Mesendoderm (in vitro differentiated cells): Measurements from ENCODE around the gene PSD2.

Experiments
- DNase-seq: peaks from one replicate; pipeline ENCODE4 v3.0.0; 2013
- H2AK5ac ChIP-seq: 2 replicates; pipeline ENCODE4 v1.6.1; 2013; ENCODE audit warnings: low read length, inconsistent platforms
- H2BK120ac ChIP-seq: 2 replicates; pipeline ENCODE4 v1.6.1; 2013; ENCODE audit warnings: low read depth, mild to moderate bottlenecking, low read length, moderate library complexity, mixed read lengths
- H2BK15ac ChIP-seq: replicated peaks from 2 replicates; pipeline ENCODE4 v1.6.1; 2013; ENCODE audit warnings: low read depth, mild to moderate bottlenecking, moderate library complexity
- H2BK5ac ChIP-seq: 2 replicates; pipeline ENCODE4 v1.6.1; 2013; ENCODE audit warnings: low read length, inconsistent platforms
- H3K18ac ChIP-seq: 2 replicates; pipeline ENCODE4 v1.6.1; 2013; ENCODE audit warnings: mild to moderate bottlenecking, low read length, mixed read lengths
- H3K23ac ChIP-seq: one replicate; pipeline ENCODE4 v1.6.1; 2013; ENCODE audit warnings: low read length
- H3K27ac ChIP-seq: 2 replicates; pipeline ENCODE4 v1.5.1; 2013; ENCODE audit warnings: low read depth, mild to moderate bottlenecking, inconsistent platforms, low read length, moderate library complexity
- H3K27me3 ChIP-seq: 2 replicates; pipeline ENCODE4 v1.6.1; 2013; ENCODE audit warnings: low read length, control low read depth, mild to moderate bottlenecking, inconsistent platforms; ENCODE audit not compliant: insufficient read depth, poor library complexity
- H3K36me3 ChIP-seq: 2 replicates; pipeline ENCODE4 v1.6.1; 2013; ENCODE audit warnings: low read length, inconsistent platforms; ENCODE audit not compliant: control insufficient read depth, insufficient read depth
- H3K4ac ChIP-seq: one replicate; pipeline ENCODE4 v1.6.1; 2013; ENCODE audit warnings: low read depth, mild to moderate bottlenecking, low read length, moderate library complexity
- H3K4me1 ChIP-seq: 2 replicates; pipeline ENCODE4 v1.6.1; 2013; ENCODE audit warnings: low read depth, low read length, inconsistent platforms; ENCODE audit not compliant: control insufficient read depth
- H3K4me2 ChIP-seq: 2 replicates; pipeline ENCODE4 v1.6.1; 2013; ENCODE audit warnings: low read length
- H3K4me3 ChIP-seq: 2 replicates; pipeline ENCODE4 v1.5.1; 2013; ENCODE audit warnings: mild to moderate bottlenecking, low read length
- H3K56ac ChIP-seq: one replicate; pipeline ENCODE4 v1.6.1; 2013; ENCODE audit warnings: low read length
- H3K79me1 ChIP-seq: 2 replicates; pipeline ENCODE4 v1.6.1; 2013; ENCODE audit warnings: low read length, inconsistent platforms
- H3K79me2 ChIP-seq: 2 replicates; pipeline ENCODE4 v1.6.1; 2013; ENCODE audit warnings: mild to moderate bottlenecking, low read length; ENCODE audit not compliant: control insufficient read depth, insufficient read depth
- H3K9ac ChIP-seq: 2 replicates; pipeline ENCODE4 v1.6.1; 2013; ENCODE audit warnings: low read length, inconsistent platforms
- H4K5ac ChIP-seq: one replicate; pipeline ENCODE4 v1.6.1; 2013; ENCODE audit warnings: low read length
- H4K8ac ChIP-seq: one replicate; pipeline ENCODE4 v1.6.1; 2013; ENCODE audit warnings: low read depth, mild to moderate bottlenecking, control low read depth, low read length, moderate library complexity
- WGBS: extraction: QIAGEN DNeasy Blood & Tissue Kit; methylation state at CpG from one replicate; pipeline ENCODE4 v1.1.7; 2013; ENCODE audit warnings: low lambda C conversion rate, missing lambda C conversion rate; ENCODE audit not compliant: insufficient coverage; ENCODE audit errors: extremely low coverage; 5-methylcytosine and 5-hydroxymethylcytosine counted together

Gene PSD2

DNA sequence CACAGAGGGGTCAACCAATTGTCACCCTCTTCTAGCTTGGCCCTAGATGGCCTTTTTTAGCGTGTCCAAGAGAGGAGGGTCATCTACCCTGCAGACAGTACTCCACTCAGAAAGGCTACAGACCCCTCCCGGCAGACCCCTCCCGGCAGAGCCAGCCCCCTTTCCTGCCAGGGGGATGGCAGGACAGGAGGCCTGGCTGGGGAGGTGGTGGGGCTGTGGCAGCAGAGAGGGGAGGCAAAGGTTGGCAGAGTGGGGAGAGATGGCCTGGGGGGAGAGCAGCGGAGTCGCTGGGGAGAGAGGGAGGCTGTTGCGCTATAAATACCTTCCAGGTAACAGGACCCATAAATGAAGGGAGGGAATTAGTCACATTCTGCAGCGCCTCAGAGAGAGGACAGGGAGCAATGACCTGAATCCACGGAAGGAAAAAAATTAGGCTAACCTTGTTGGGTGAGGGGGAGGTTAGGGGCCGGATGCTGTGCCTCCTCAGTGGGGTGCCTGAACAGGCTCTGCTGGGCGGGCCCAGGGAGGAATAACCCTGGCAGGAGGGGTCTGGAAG, 32.9 kb upstream of the PSD2 start:
- Histone ChIP-seq H3K27me3 (no peaks in the 10 kb centered on the region), H4K5ac (no peak overlapping the region), H3K27ac (no peak overlapping the region), H3K4me2 (no peak overlapping the region), H2BK120ac (no peak overlapping the region), H2BK15ac (no peak overlapping the region), H3K79me2 (no peaks in the 10 kb centered on the region), H3K18ac (peak overlapping the region; percentile 42), H3K79me1 (no peaks in the 10 kb centered on the region), H3K36me3 (no peaks in the 10 kb centered on the region), H3K4ac (no peak overlapping the region), H2AK5ac (no peak overlapping the region), H2BK5ac (no peak overlapping the region), H3K23ac (no peak overlapping the region), H3K9ac (no peak overlapping the region), H3K4me1 (peaks cover 7% of the 10 kb centered on the region), H3K4me3 (no peak overlapping the region), H4K8ac (no peak overlapping the region), H3K56ac (peak overlapping the region; percentile 35)
- no peak for DNase-seq
- no CpG with 5 or more reads among the region's 10 CpGs for WGBS

DNA sequence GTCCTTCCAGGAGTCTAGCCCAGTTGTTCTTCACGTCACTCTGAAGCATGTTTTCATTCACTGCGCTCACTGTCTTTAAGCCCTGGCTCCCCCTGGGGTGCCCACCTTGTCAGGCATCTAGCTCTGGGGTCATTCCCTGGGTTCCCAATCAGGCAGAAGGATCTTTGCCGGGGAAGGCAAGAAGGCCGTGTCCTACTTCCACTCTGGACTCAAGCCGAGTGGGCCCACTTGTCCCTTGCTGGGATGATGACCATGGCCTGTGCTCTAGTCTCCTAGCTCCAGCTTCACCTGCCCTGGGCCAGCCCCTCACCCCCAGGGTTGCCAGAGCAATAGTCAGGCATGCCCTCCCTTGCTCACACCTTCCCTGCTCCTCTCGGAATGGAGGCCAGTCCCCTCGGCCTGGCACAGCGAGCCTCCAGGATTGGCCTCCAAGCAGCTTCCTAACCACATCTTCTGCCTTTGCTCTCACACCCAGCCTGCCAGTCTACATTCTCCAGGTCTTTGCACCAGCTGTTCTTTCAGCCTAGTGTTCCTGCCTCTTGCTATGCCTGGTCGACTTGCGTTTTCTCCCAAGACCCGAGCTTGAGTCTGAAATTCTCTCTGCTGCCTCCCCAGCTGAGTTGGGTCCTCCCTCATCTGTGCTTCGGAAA, 32.2 kb upstream of the PSD2 start:
- WGBS, result no CpG with 5 or more reads among the region's 12 CpGs
- no peak overlapping the region for H2AK5ac ChIP-seq
- no peak overlapping the region for H3K27ac ChIP-seq

DNA sequence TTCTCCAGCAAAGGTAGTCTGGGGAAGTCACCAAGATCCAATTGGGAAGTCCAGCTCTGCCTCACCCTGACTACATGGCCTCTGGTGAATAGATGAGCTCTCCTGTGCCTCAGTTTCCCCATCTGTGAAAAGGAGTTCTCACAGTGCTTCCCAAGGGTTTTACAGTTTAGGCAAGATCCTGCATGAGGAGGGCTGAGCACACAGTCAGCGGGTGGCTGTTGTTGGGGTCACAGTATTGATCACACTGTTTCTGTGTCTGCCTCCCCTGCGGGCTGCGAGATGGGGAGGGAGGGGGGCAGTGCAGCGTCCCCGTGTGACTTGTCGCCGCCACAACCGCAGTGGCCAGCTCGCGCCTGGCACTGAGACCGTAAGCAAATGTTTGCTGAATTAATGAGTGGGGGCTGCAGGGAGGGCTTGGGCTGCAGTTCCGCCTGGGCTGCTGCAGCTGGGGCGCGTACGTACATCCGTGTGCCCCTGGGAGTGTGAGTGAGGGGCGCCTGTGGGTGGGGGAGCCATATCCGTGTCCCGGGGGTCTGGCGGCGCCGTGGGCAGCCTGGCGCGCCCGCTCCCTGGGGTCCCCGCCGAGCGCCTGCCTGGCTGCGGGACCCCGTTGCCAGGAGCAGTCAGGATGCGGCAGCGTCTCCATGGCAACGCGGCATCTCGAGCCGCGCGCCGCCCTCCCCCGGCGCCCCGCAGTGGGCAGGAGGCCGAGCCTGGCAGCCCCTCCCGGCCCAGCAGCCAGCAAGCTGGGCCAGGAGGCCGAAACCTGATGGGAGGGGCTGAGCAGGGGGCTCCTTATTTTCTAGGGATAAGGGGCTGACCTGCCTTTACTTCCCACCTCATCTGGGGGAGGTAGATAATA, 31.4 kb upstream of the PSD2 start:
- no peak overlapping the region for H3K4me3 ChIP-seq

More for the DNA sequence above, 32.2 kb upstream of the PSD2 start:
- H3K56ac ChIP-seq, result no peak overlapping the region
- no peak overlapping the region for H3K18ac ChIP-seq
- DNase-seq, result no peak
- H3K79me2 ChIP-seq, result no peaks in the 10 kb centered on the region
- no peak overlapping the region for H3K4me3 ChIP-seq
- H3K36me3 ChIP-seq, result no peaks in the 10 kb centered on the region
- no peak overlapping the region for H2BK5ac ChIP-seq
- no peak overlapping the region for H4K8ac ChIP-seq
- no peak overlapping the region for H3K9ac ChIP-seq
- H3K79me1 ChIP-seq, result no peaks in the 10 kb centered on the region
- H3K4me1 ChIP-seq, result peaks cover 7% of the 10 kb centered on the region
- H4K5ac ChIP-seq, result no peak overlapping the region
- H3K23ac ChIP-seq, result no peak overlapping the region
- H3K4me2 ChIP-seq, result no peak overlapping the region
- no peaks in the 10 kb centered on the region for H3K27me3 ChIP-seq
- H2BK15ac ChIP-seq, result no peak overlapping the region
- no peak overlapping the region for H3K4ac ChIP-seq
- no peak overlapping the region for H2BK120ac ChIP-seq

DNA sequence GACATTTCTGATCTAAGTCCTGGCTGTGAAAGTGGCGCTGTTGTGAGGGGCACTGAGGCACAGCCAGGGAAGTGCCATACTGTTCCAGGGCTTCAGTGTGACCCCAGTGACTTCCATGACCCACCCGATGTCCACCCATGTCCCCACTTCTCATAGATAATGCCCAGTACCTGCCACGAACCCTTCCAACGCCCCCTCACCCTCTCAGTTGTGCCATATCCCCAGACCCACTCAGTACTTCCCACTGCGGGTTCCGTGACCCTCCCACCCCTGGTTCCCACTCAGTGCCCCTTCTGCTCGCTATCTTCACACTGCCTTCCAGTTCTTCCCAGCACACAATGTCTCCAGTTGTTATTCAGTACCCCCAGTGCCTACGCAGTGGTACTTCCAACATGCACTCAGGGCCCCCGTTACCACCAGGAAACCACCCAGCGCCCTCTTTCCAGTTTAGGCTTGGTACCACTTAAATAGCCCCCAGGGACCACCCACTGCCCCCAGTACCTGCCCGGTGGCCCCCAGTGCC, 30.7 kb upstream of the PSD2 start:
- H3K27ac ChIP-seq, result no peak overlapping the region
- no CpG with 5 or more reads among the region's 11 CpGs for WGBS

More for the DNA sequence above, 31.4 kb upstream of the PSD2 start:
- Histone ChIP-seq H3K18ac (no peak overlapping the region), H4K8ac (no peak overlapping the region), H3K4me1 (peaks cover 7% of the 10 kb centered on the region), H3K79me1 (no peaks in the 10 kb centered on the region), H2AK5ac (no peak overlapping the region), H2BK15ac (no peak overlapping the region), H2BK5ac (no peak overlapping the region), H3K79me2 (no peaks in the 10 kb centered on the region), H2BK120ac (no peak overlapping the region), H3K27me3 (no peaks in the 10 kb centered on the region), H3K27ac (no peak overlapping the region), H4K5ac (no peak overlapping the region), H3K23ac (no peak overlapping the region), H3K56ac (peak overlapping the region; percentile 87), H3K9ac (peak overlapping the region; percentile 9), H3K36me3 (no peaks in the 10 kb centered on the region), H3K4ac (no peak overlapping the region), H3K4me2 (no peak overlapping the region)
- no CpG with 5 or more reads among the region's 45 CpGs for WGBS
- peak; percentile 70 for DNase-seq

DNA sequence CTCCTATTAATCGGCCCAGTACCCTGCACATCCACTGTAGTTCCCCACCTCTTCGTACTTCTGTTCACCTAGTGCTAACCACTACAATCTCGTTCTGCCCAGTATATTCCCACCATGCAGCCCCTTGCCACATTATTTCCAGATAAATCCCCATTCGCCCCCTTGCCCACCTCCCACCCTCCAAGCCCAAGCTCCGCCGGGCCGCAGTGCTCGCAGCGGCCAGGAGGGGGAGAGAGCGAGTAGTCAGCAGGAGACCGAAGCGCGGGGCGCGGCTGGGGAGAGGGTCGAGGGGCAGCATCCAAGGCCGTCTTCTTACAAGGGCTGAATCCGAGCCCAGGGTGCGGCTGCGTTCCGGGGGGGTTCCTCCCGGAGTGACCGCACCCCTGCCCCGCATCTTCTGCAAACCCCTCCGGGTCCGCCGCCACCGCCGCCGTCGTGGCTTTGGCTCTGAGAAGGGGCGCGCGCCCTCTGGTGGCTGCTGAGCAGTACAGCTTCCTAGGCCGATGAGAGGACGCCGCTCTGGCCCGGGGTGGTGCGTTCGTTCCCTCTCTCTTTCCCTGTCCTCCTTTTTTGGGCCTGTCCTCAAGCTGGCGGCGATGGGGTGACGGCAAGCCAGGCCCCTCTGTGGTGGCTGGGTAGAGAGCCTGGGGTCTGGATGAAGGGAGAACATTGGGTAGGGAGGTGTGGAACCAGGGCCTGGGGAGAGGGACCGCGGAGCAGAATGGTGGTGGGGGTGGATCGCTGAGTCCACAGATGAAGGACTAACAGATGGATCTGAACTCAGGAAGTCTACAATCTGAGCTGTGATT, 30.0 kb upstream of the PSD2 start:
- no peaks in the 10 kb centered on the region for H3K79me1 ChIP-seq
- peak overlapping the region; percentile 20 for H3K4me3 ChIP-seq
- H3K79me2 ChIP-seq, result no peaks in the 10 kb centered on the region
- H4K5ac ChIP-seq, result no peak overlapping the region
- H2BK120ac ChIP-seq, result no peak overlapping the region
- no peak overlapping the region for H2BK5ac ChIP-seq
- DNase-seq, result peak; percentile 77
- no peaks in the 10 kb centered on the region for H3K36me3 ChIP-seq
- peak overlapping the region; percentile 37 for H3K4me2 ChIP-seq
- H3K56ac ChIP-seq, result peak overlapping the region; percentile 87
- H3K27me3 ChIP-seq, result no peaks in the 10 kb centered on the region
- no peak overlapping the region for H3K18ac ChIP-seq
- whole genome bisulfite sequencing, result no CpG with 5 or more reads among the region's 46 CpGs
- peak overlapping the region; percentile 72 for H3K9ac ChIP-seq
- H3K4me1 ChIP-seq, result peaks cover 7% of the 10 kb centered on the region
- peak overlapping the region; percentile 90 for H2AK5ac ChIP-seq
- no peak overlapping the region for H3K4ac ChIP-seq
- no peak overlapping the region for H2BK15ac ChIP-seq
- H3K27ac ChIP-seq, result no peak overlapping the region
- no peak overlapping the region for H4K8ac ChIP-seq
- peak overlapping the region; percentile 30 for H3K23ac ChIP-seq

More for the DNA sequence above, 30.7 kb upstream of the PSD2 start:
- H3K79me1 ChIP-seq, result no peaks in the 10 kb centered on the region
- peak overlapping the region; percentile 87 for H3K56ac ChIP-seq
- peak overlapping the region; percentile 90 for H2AK5ac ChIP-seq
- no peak overlapping the region for H3K18ac ChIP-seq
- no peak overlapping the region for H2BK15ac ChIP-seq
- no peak overlapping the region for H2BK120ac ChIP-seq
- no peak overlapping the region for H4K5ac ChIP-seq
- no peak overlapping the region for H4K8ac ChIP-seq
- H3K23ac ChIP-seq, result no peak overlapping the region
- no peaks in the 10 kb centered on the region for H3K36me3 ChIP-seq
- H3K4me1 ChIP-seq, result peaks cover 7% of the 10 kb centered on the region
- H3K4me2 ChIP-seq, result no peak overlapping the region
- peak overlapping the region; percentile 9 for H3K9ac ChIP-seq
- H3K79me2 ChIP-seq, result no peaks in the 10 kb centered on the region
- no peak overlapping the region for H2BK5ac ChIP-seq
- no peaks in the 10 kb centered on the region for H3K27me3 ChIP-seq
- no peak overlapping the region for H3K4me3 ChIP-seq
- DNase-seq, result no peak
- no peak overlapping the region for H3K4ac ChIP-seq
